Measurements from ENCODE around the gene TM4SF4.

DNA sequence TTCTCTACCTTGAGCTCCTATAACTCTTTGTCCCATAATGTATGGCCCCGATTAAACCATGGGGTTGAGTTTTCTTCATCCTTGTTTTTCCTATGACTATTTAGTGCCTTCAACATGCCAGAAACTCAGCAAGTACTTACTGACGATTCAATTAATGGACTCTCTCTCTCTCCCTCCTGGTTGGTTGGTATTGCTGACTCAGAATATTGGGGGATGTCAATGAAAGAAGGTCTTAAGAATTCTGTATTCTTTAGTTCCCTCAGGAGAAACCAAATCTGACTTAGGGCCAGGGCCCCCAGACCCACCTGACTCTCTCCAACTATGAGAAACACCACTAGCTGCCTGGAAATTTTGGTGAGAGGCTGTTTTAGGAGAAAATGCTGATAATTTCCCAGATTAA, 40.8 kb downstream of the TM4SF4 start:
- no peak for TF ChIP-seq EZH2 (IDR thresholded peaks at IDR 0.05; ENCODE audit: low read length)
- no peak for TF ChIP-seq CTCF (optimal IDR thresholded peaks at IDR 0.05 in 1 of 3, IDR thresholded peaks at IDR 0.05 in 1 of 3, conservative IDR thresholded peaks at IDR 0.05 in 1 of 3; ENCODE audit: extremely low read depth in 1 of 3, insufficient read depth in 2 of 3, low read length in 3 of 3)

Data from keratinocyte (primary cell).